GM19240 (cell line): Measurements from ENCODE around the gene TTLL4.
"Not testable (repeated sequence)": the region's sequence is repeated elsewhere in the genome, so short reads cannot be mapped to it uniquely, and the experiment has no call there.

Experiments
- DNase-seq: peaks from one replicate; pipeline ENCODE4 v3.0.0; 2011; ENCODE audit warnings: low spot score; ENCODE audit not compliant: insufficient read length

TTLL4 gene

GRCh38 chr2:218743068-218743467, 32.4 kb downstream of the TTLL4 start:
- DNase-seq = no peak

DNA sequence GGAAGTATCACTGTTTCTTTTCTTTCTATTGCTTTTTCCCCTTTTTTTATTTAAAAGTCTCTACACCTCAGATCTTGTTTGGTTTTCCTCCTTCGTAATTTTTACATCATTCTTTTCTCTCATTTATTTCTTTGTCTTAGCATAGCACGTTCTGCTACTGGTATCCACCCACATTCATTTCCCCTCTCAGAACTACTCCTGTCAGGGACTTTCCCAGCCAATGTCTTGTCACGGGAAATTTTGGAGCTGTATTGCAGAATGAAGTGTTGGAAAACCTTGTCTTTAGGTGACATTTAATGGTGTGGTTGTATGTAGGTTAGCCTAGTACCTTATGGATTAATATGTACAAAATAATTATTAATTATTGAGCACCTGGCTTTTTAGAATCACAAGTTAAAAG, 34.0 kb downstream of the TTLL4 start:
- DNase-seq = no peak

DNA sequence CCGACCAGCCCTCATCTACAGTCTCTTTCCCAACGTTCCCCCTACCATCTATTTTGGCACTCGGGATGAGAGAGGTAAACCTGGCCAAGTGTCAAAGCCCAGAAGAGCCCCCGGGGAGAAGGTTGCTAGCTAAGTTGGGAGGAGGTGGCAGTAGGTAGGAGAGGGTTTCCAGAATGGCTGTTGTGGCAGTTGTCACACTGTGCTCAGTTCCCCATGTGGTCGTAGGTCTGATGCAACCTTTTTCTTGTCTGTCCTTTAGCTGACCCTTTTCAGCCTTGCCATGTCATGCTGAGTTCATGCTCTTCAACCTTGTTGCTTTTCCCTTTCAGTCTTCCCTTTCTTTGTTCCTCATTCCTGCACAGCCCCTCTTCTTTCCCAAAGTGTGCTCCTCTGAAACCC, 34.5 kb downstream of the TTLL4 start:
- DNase-seq = no peak

DNA sequence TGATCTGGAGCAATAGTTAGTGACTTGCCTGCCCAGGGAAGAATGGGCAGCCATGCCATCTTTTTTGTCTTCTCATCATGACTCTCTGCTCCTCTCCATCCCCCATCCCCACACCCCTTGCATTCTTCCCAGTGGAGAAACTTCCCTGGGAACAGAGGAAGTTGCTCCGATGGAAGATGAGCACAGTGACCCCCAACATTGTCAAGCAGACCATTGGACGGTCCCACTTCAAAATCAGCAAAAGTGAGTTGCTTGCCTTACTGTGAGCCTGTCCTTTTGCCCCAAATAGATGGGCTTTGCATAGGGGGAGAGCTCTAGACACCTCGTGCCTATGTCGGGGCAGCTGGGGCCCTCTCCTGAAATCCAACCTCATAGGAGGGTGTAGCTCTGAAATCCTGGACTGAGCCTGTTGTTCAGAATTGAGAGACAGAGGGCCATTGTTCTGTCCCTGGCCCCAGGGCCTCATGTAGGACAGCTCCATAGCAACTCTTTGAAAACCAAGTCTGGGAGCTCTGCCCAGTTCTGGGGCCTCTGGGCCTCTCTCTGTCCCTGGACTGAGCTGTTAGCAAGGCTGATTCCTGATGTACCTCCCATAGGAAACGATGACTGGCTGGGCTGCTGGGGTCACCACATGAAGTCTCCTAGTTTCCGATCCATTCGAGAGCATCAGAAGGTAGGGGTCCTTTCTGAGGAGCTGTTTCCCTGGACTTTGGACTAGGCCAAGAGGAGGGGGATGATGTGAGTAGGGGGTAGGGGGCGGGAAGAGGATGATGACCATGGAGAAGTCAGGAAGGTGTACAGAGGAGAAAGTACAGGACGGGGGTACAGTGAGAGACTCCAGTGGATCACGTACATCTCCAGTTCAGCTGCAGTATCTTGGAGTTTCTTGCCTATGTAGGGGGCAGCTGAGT, 35.2 kb downstream of the TTLL4 start:
- DNase-seq = no peak

- DNase-seq = no peak
Observed at GRCh38 chr2:218746470-218746795, 35.8 kb downstream of the TTLL4 start.

GRCh38 chr2:218746960-218747359, 36.3 kb downstream of the TTLL4 start:
- DNase-seq = no peak

DNA sequence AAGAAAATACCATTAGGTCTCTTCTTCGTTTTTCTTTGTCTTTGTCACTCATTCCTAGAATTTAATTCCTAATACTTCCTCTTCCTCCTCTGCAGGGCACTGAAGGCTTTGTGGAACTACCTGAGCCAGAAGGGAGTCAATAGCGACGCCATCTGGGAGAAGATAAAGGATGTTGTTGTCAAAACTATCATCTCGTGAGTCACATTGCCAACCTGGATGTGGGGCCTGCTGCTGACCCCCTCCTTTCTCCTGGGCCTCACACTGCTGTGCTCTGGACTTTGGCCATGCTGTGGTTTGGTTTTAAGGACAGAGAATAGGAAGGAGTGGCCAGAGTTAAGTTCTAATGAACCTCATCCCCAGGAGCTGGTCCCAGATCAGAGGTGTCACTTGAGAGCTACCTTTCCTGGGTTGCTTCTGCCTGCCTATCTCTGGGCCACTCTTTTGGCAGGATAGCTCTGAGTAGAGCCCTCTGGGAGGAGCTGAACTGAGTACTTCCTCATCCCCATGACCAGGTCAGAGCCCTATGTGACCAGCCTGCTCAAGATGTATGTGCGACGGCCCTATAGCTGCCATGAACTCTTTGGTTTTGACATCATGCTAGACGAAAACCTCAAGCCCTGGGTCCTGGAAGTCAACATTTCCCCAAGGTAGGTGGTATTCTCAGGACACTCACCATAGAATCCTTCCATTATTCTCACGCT, 38.3 kb downstream of the TTLL4 start:
- DNase-seq = no peak

GRCh38 chr2:218754201-218754600, 43.6 kb downstream of the TTLL4 start:
- DNase-seq = no peak

DNA sequence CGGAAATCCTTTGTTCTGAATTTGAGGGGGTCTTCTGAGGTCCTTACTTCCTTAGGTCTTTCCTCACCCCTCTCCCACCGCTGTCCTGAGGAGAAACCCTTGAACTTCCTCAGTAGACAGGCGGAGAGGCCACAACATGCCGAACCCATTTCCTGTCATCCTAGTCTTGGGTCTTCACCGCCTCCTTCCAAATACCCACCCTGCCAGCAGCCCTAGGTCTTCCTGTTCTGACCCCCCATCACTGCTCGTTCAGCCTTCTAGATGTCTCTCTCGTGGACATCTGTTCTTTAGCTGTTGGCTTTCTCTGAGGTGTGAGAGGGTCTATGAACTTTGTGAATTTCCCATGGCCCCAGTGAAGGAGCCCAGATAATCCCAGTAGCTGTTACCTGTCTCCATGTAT, 44.1 kb downstream of the TTLL4 start:
- no peak for DNase-seq

DNA sequence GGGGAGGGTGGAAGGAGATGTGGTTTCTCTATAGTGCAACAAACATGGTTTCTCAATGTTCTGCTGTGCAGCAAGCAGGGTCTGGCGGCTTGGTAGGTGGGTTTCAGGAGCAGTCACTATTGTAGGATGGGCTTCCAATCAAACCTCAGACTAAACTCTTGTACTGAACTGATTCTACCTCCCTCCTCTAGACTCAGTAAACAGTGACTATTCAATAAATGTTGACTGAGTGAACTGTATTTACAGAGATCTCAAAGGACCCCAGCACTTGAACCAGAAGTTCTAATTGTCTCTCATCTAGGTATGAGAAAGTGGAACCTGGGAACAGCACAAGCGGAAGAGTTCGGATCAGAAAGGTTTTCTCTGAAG, 44.5 kb downstream of the TTLL4 start:
- no peak for DNase-seq

DNA sequence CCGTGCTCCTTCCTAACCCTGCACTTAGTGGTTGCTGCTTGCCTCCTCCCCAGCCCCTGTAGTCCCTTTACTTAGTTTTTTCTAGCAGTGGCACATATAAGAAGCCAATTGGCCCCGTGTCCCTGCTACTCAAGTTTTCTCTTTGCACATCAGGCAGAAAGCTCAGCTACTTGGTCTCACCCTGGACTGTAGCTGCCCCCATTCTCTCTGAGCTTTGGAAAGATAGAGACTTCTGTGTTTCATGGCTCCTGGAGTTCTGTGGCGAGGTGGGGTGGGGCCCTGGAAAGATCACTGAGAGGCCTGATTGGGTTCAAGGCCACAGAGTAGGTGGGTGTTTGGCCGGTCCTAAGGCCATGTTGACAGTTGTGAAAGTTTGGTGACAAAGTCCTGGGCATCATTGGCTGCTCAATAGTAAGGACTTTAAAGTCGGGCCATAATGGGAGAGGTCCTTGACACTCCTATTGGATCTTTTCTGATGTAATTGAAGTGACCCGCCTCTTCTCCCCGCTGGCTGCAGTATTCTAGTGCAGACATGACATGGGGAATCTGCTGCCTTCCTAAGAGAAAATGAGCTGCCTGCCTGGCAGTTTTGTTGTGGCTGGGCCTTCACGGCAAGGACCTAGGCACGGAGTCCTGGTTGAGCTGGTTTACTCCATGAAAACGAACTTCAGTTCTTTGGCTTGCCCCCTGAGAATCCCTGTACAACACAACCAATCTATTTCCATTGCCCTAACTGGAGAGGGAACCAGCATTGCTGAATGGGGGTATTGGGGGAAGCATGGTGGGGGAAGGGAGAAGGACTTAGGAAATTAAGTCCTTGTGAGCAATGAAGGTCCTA, 45.2 kb downstream of the TTLL4 start:
- no peak for DNase-seq

DNA sequence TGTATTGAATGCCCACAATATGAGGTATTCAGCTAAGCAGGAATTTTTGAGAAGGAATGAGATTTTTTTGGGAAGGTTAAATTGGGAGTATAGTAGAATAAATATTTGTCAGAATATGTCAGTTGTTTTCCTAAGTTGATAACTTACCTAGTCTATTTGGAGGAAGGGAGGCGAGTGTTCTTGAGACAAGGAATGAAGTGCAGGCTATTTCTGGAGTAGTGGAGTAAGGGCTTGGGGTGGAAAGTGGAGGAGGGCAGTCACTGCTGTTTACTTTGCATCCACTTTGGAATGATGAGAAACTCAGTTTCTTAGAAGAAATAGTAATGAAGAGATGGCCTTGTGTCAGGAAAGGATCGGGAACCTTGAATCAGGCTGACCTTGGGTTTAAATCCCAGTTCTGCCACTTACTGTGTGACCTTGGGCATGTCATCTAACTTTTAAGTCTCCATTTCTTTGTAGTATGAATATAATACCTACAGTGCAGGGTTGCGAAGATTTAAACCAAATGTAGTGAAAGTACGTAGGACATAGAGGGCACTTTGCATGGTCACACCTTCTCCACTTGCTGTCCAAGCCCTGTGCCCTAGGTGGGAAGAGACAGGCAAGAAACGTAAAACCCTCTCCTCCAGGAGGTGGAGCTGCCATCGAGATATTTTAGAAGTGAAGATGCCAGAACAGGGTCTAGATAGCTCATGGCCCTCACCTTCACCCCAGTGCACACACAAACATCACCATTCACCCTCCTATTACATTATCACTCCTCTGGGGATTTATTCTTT, 46.2 kb downstream of the TTLL4 start:
- no peak for DNase-seq

- DNase-seq = no peak
Observed at GRCh38 chr2:218761795-218762194, 51.2 kb downstream of the TTLL4 start.

- DNase-seq = not testable (repeated sequence)
Observed at GRCh38 chr2:218772759-218773158, 62.1 kb downstream of the TTLL4 start.

GRCh38 chr2:218773881-218774280, 63.2 kb downstream of the TTLL4 start:
- DNase-seq = no peak

DNA sequence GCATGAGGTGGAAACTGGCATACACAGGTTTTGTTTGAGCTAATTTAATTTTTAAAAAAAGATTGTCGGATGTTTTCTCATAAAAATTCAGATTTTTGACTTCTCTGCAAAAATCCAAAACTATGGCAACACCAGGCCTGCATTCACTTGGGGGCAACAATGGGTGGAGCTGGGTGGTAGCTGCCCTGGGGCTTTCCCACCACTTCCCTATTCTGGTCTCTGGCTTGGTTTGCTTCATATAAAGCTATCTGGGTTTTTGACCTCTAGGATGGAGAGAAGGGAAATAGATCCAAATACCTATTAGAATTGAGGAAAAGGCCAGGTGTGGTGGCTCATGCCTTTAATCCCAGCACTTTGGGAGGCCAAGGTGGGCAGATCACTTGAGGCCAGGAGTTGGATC, 65.9 kb downstream of the TTLL4 start:
- DNase-seq = no peak

DNA sequence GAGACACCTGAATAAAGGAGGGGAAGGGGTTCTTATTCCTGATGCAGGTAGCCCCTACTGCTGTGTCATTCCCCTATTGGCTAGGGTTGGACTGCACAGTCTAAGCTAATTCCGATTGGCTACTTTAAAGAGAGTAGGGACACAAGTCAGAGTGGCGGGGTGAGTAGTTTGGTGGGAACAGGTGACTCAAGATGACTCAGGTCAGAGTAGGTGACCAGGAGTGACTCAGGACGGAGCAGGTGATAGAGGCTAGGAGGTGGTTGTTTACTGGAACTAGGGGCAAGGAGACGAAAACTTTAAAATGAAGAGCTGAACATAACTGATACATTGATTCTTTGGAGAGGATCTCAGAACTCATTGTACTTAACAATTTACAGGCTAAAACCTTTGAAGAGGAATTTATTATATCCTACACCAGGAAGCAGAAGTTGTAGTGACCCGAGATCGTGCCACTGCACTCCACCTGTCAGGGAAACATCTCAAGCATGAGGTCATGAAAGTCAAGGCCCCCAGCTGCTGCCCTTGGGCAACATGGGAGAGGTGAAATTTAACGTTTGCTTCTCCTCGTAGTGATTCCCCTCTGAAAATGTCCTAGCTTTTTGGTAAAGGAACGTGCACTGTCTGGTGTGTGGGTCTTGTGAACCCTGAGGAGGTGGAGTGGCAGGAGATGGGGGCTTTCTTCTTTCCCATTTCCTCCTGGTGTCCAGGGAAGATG, 66.8 kb downstream of the TTLL4 start:
- no peak for DNase-seq

GRCh38 chr2:218780046-218780445, 69.4 kb downstream of the TTLL4 start:
- DNase-seq = no peak

GRCh38 chr2:218780851-218781690, 70.4 kb downstream of the TTLL4 start:
- DNase-seq = no peak
